ENCODE measurements around the gene GFRAL. TPM values are rescaled to one million over a fixed set of nuclear protein-coding genes. Genes with fewer than 3 reads are reported as not detected.

The GFRAL gene
- total RNA-seq, 1 experiment from 2014 or later = not detected

DNA sequence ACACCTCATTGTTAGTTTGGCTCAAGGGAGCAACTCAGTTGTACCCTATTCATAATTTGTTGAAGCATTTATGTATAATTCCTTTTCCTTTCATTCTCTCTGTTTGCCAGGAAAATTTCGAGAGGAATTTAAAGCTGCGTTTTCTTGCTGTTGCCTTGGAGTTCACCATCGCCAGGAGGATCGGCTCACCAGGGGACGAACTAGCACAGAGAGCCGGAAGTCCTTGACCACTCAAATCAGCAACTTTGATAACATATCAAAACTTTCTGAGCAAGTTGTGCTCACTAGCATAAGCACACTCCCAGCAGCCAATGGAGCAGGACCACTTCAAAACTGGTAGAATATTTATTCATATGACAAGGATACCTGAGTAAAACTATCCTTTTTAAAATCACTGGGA lies 45.2 kb upstream of the GFRAL start:
- H3K27ac Mint-ChIP-seq (ENCODE audit: unreplicated experiment) = no peak overlapping the region
- no peaks in the 10 kb centered on the region for H3K9me3 ChIP-seq
- H3K4me1 ChIP-seq = peaks cover 20% of the 10 kb centered on the region
- TF ChIP-seq, protein P1, sequence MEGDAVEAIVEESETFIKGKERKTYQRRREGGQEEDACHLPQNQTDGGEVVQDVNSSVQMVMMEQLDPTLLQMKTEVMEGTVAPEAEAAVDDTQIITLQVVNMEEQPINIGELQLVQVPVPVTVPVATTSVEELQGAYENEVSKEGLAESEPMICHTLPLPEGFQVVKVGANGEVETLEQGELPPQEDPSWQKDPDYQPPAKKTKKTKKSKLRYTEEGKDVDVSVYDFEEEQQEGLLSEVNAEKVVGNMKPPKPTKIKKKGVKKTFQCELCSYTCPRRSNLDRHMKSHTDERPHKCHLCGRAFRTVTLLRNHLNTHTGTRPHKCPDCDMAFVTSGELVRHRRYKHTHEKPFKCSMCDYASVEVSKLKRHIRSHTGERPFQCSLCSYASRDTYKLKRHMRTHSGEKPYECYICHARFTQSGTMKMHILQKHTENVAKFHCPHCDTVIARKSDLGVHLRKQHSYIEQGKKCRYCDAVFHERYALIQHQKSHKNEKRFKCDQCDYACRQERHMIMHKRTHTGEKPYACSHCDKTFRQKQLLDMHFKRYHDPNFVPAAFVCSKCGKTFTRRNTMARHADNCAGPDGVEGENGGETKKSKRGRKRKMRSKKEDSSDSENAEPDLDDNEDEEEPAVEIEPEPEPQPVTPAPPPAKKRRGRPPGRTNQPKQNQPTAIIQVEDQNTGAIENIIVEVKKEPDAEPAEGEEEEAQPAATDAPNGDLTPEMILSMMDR (IDR thresholded peaks at IDR 0.05; ENCODE audit: insufficient read depth in 1 of 2, low read depth in 1 of 2, low read length in 1 of 2, severe bottlenecking in 1 of 2, unreplicated experiment in 1 of 2) = no peak
- H3K27me3 Mint-ChIP-seq (ENCODE audit: insufficient read depth, unreplicated experiment) = no peaks in the 10 kb centered on the region
- POLR2A ChIA-PET = no interaction called here
- no peaks in the 10 kb centered on the region for H3K4me1 Mint-ChIP-seq (ENCODE audit: low read depth, unreplicated experiment)
- no peaks in the 10 kb centered on the region for H3K36me3 ChIP-seq (ENCODE audit: control insufficient read depth, insufficient read depth, low read length)
- no peaks in the 10 kb centered on the region for H3K27me3 ChIP-seq (replicated peaks; ENCODE audit: control insufficient read depth, insufficient read depth, low read length)
- intact Hi-C loops (cut with micrococcal nuclease; ENCODE audit: unreplicated experiment) = loop anchor here (10.0 kb wide), 1 partner anchor 103 kb away; no protein-coding TSS in a partner anchor
- no TSS peak for BruUV-seq (replicated peaks)
- CTCF ChIA-PET = no interaction called here
- H3K4me3 ChIP-seq (ENCODE audit: low read depth, low read length) = no peak overlapping the region
- no peak for DNase-seq
- no peak overlapping the region for H3K4me3 Mint-ChIP-seq (ENCODE audit: unreplicated experiment)
- no peaks in the 10 kb centered on the region for H3K9me3 Mint-ChIP-seq (ENCODE audit: unreplicated experiment)
- no peaks in the 10 kb centered on the region for H3K36me3 Mint-ChIP-seq (ENCODE audit: insufficient read depth, unreplicated experiment)

DNA sequence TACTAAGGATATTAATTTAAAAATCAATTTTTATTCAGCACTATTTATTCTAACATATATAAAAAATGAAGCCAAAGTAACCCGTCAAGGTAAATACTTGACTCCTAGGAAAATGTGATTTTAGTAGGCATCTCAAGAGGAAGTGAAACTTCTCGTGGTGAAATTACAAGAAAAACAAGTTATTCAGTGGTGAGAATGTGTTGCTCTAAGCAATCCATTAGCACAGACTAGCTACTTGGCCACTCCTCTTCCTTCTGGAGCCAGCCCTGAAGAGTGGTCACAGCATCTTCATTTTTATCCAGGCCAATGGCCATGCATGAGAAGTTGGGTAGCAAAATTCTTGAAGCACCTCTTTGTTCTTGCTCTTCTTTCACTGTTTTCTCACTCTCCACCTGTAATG lies 40.4 kb upstream of the GFRAL start:
- Mint-ChIP-seq H3K4me1 (ENCODE audit: low read depth, unreplicated experiment) (no peaks in the 10 kb centered on the region), H3K36me3 (ENCODE audit: insufficient read depth, unreplicated experiment) (no peaks in the 10 kb centered on the region), H3K4me3 (ENCODE audit: unreplicated experiment) (no peak overlapping the region), H3K27me3 (ENCODE audit: insufficient read depth, unreplicated experiment) (no peaks in the 10 kb centered on the region), H3K27ac (ENCODE audit: unreplicated experiment) (no peak overlapping the region), H3K9me3 (ENCODE audit: unreplicated experiment) (no peaks in the 10 kb centered on the region)
- POLR2A ChIA-PET = no interaction called here
- TF ChIP-seq, protein P1 (IDR thresholded peaks at IDR 0.05; ENCODE audit: insufficient read depth in 1 of 2, low read depth in 1 of 2, low read length in 1 of 2, severe bottlenecking in 1 of 2, unreplicated experiment in 1 of 2) = no peak
- CTCF ChIA-PET = no interaction called here
- no peak for DNase-seq
- Histone ChIP-seq H3K9me3 (no peaks in the 10 kb centered on the region), H3K4me3 (ENCODE audit: low read depth, low read length) (no peak overlapping the region), H3K4me1 (peaks cover 3% of the 10 kb centered on the region; the same call in 1 of the 2 replicates), H3K36me3 (ENCODE audit: control insufficient read depth, insufficient read depth, low read length) (no peaks in the 10 kb centered on the region), H3K27me3 (replicated peaks; ENCODE audit: control insufficient read depth, insufficient read depth, low read length) (no peaks in the 10 kb centered on the region)
- BruUV-seq (replicated peaks) = no TSS peak
- intact Hi-C loops (cut with micrococcal nuclease; ENCODE audit: unreplicated experiment) = loop anchor here (10.0 kb wide), 1 partner anchor 98 kb away; no protein-coding TSS in a partner anchor

DNA sequence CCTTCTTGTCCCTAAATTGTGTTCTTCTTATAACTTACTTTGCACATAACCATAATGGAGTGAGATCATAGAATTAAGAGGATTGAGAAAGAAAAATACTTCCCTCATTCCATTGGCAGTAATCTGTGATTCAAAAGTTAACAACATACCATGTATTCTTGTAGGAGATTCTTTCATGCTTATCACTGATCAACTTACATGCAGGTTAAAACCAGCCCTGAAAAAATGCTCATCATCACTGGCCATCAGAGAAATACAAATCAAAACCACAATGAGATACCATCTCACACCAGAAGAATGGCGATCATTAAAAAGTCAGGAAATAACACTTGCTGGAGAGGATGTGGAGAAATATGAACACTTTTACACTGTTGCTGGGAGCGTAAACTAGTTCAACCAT lies 36.5 kb upstream of the GFRAL start:
- Mint-ChIP-seq H3K9me3 (ENCODE audit: unreplicated experiment) (no peaks in the 10 kb centered on the region), H3K36me3 (ENCODE audit: insufficient read depth, unreplicated experiment) (no peaks in the 10 kb centered on the region), H3K4me3 (ENCODE audit: unreplicated experiment) (no peak overlapping the region), H3K4me1 (ENCODE audit: low read depth, unreplicated experiment) (no peaks in the 10 kb centered on the region), H3K27me3 (ENCODE audit: insufficient read depth, unreplicated experiment) (no peaks in the 10 kb centered on the region), H3K27ac (ENCODE audit: unreplicated experiment) (no peak overlapping the region)
- Histone ChIP-seq H3K9me3 (peaks cover 5% of the 10 kb centered on the region; the same call in 1 of the 2 replicates), H3K4me3 (ENCODE audit: low read depth, low read length) (no peak overlapping the region), H3K4me1 (no peaks in the 10 kb centered on the region), H3K27me3 (replicated peaks; ENCODE audit: control insufficient read depth, insufficient read depth, low read length) (no peaks in the 10 kb centered on the region), H3K36me3 (ENCODE audit: control insufficient read depth, insufficient read depth, low read length) (no peaks in the 10 kb centered on the region)
- no peak for DNase-seq
- CTCF ChIA-PET = no interaction called here
- TF ChIP-seq, protein P1 (IDR thresholded peaks at IDR 0.05; ENCODE audit: insufficient read depth in 1 of 2, low read depth in 1 of 2, low read length in 1 of 2, severe bottlenecking in 1 of 2, unreplicated experiment in 1 of 2) = no peak
- BruUV-seq (replicated peaks) = no TSS peak
- POLR2A ChIA-PET = no interaction called here
- intact Hi-C loops (cut with micrococcal nuclease; ENCODE audit: unreplicated experiment) = no loop called here
